ENCODE measurements around the gene UNC13D. TPM values are rescaled to one million over a fixed set of nuclear protein-coding genes. Genes with fewer than 3 reads are reported as not detected.
A peak's percentile ranks its signal among the peaks of the same experiment; 100 is the strongest.

The UNC13D gene
- total RNA-seq: 33.1 TPM

DNA sequence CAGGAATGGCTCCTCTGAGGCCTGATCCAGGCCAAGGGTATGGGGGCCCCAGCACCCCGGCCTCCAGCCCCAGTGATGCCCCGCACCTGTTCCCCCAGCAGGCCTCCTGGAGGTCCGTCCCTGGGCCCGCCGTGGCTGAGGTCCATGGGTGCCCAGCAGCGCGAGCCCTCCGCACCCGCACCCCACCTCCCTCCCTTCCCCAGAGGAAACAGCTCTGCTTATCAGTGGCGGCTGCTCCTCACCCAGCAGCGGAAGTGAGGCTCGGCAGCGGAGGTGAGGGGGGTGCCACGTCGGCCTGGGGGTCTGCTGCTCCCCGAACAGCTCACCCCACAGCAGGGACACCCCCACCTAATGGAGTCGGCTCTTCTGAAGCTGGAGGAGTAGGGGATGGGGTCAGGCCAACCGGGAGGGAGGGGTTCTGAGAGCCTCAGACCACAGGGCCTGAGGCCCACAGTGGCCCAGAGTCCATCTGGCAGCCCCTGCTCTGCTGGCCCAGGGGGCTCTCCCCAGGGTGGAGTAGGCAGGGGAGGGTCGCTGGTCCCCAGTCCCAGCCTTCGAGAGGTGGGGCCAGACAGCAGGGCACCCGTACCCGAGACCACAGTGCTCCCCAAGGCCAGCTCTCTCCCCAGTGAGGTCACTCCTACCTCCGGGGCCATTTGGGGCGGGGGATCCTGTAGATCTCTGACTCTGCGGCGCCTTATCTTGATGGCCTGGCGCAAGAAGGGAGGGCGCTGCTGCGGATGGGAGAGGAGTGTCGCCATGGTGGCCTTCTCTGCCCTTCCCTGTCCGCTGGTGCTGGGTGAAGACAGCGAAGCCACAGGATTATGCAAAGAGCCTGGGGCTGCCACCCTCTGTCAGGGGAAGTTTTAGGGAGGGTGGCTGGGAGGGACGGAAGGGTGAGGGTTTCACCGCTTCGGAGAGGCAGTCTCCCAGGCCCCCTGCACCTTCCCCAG lies at the start of gene UNC13D:
UNC13D (minus strand) TSS at position 828 of the 953 bp plus-strand sequence; CDS start at position 761, 67 bp downstream.
- peaks cover 30 to 54% of the 10 kb centered on the region in 2 donors for H3K36me3 ChIP-seq

DNA sequence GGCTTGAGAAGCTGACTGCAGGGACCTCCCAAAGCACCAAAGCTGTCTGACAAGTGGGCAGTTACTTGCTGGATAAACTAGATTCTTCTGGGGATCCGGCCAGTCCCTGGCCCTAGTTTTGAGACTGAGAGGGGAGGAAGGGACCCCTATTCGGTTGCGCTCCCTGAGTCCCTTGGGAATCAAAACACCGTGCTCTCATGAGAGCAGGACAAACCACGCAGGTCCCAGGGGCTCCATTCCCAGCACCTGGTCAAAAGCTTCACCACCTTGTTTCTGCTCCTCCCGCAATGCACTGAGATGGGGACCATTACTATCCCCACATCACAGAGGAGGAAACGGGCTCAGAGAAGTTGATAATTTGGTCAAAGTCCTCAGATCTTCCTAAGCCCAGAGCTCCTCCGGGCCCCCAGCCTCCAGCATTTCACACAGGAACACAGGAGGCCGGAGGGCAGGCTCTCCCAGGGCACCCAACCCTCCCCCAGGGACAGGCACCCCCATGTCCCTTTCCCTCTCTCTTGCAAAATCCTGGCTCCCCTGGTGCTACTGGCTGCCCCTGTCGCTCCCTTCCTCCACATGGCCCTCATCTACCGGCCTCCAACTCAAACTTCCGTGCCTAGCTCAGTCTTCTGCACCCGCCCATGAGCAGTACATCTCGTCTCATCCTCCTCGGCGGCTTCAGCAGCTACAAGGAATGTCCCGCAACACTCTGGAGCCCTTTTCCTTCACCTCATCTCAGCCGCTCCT lies 49.3 kb upstream of the UNC13D start:
- Histone ChIP-seq H3K4me1 (peaks cover 0 to 21% of the 10 kb centered on the region in 2 donors), H3K36me3 (peaks cover 23 to 35% of the 10 kb centered on the region in 2 donors), H3K9me3 (no peaks in the 10 kb centered on the region), H3K27me3 (no peaks in the 10 kb centered on the region), H3K4me3 (no peak overlapping the region), H3K27ac (no peak overlapping the region)
- intact Hi-C loops (cut with DNase I): no loop called here
- no peak for DNase-seq (ENCODE audit: low spot score in 2 of 2)
- TF ChIP-seq, protein P1, sequence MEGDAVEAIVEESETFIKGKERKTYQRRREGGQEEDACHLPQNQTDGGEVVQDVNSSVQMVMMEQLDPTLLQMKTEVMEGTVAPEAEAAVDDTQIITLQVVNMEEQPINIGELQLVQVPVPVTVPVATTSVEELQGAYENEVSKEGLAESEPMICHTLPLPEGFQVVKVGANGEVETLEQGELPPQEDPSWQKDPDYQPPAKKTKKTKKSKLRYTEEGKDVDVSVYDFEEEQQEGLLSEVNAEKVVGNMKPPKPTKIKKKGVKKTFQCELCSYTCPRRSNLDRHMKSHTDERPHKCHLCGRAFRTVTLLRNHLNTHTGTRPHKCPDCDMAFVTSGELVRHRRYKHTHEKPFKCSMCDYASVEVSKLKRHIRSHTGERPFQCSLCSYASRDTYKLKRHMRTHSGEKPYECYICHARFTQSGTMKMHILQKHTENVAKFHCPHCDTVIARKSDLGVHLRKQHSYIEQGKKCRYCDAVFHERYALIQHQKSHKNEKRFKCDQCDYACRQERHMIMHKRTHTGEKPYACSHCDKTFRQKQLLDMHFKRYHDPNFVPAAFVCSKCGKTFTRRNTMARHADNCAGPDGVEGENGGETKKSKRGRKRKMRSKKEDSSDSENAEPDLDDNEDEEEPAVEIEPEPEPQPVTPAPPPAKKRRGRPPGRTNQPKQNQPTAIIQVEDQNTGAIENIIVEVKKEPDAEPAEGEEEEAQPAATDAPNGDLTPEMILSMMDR (IDR thresholded peaks at IDR 0.05): no peak

More for the DNA sequence above, at the start of gene UNC13D:
- Histone ChIP-seq H3K27ac (peak within 1 kb of the TSS; percentile 93 to 94), H3K4me1 (peaks cover 9 to 18% of the 10 kb centered on the region in 2 donors), H3K4me3 (peak within 1 kb of the TSS in 1 of 2 donors; percentile 43), H3K9me3 (no peaks in the 10 kb centered on the region), H3K27me3 (no peaks in the 10 kb centered on the region)
- TF ChIP-seq, protein P1 (IDR thresholded peaks at IDR 0.05): no peak
- intact Hi-C loops (cut with DNase I): no loop called here
- DNase-seq (ENCODE audit: low spot score in 2 of 2): peak in 1 of 2 donors; percentile 65

DNA sequence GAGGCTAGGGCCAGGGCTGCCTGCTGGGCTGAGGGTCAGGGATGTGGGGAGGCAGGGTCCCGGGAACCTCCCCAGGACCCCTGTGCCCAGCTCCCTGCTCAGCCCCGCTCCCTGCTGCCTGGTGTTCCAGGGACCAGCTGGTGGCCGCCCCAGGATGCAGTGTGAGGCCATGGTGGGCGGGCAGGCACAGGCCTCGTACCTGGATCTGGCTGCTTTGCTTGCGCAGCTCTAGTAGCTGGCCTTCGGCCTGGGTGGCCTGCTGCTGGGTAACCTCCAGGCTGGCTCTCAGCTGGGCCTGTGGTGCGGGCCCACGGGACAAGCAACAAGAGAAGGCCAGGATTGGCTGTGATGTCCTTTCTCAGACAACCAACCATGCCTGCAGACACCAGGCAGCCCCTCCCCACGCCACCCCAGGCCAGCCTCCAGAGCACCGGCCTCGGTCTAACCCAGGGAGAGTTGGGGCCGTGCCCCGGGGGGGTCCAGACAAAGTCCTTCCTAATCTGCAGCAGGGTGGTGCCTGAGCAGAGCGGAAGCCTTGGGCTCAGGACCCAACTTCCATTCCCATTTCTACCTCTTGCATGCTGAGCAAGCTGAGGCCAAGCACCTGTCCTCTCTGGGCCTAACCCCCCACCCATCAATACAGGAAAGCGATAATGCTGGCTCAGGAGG lies 48.5 kb upstream of the UNC13D start:
- H3K27me3 ChIP-seq: no peaks in the 10 kb centered on the region
- H3K4me1 ChIP-seq: peaks cover 0 to 21% of the 10 kb centered on the region in 2 donors
- H3K36me3 ChIP-seq: peaks cover 20 to 32% of the 10 kb centered on the region in 2 donors
- DNase-seq (ENCODE audit: low spot score in 2 of 2): no peak
- intact Hi-C loops (cut with DNase I): no loop called here
- no peaks in the 10 kb centered on the region for H3K9me3 ChIP-seq
- no peak overlapping the region for H3K27ac ChIP-seq
- TF ChIP-seq, protein P1 (IDR thresholded peaks at IDR 0.05): no peak
- H3K4me3 ChIP-seq: no peak overlapping the region

DNA sequence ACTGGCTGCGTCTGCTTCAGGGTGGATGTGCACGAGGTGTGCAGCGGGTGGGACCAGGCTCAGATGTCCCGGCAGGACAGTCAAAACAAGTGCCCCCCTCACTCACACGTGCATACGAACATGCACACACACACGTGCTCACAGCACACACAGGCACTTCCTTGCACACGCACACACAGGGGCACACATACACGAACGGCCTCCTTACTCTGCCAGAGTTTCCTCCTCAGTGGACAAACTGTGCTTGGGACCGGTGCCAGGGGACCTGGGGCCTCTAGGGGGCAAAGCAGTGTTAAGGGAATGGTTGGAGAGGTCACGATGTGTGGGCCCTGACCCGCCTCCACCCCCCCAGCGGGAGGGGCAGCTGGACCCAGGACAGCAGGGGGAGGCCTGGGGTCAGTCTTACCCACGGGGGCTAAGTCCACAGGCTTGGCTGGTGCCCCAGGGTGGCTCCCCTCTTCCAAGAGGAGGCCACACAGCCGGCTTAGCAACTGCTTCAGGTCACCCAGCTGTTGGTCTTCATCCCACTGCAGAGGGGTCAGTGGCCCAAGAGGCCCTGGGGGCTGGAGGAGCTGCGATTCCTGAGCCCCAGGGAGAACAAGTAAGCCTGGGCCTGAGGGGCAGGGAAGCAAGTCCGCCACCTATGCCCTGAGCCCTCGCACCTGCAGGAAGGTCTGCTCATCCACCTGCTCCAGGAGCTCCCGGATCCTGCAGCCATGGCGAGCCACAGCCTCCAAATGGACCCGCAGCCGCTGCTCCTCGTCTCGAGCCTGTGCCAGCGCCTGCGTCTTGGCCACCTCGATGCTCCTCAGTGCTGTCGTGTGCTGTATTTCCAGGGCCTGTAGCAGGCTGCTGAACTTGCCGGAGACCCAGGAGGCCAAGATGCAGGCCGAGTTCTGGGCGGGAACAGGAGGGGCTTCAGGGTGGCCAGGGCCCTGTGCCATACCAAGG lies 47.7 kb upstream of the UNC13D start:
- Histone ChIP-seq H3K4me3 (no peak overlapping the region), H3K27ac (no peak overlapping the region), H3K36me3 (peaks cover 20 to 32% of the 10 kb centered on the region in 2 donors), H3K9me3 (no peaks in the 10 kb centered on the region), H3K4me1 (peaks cover 0 to 18% of the 10 kb centered on the region in 2 donors), H3K27me3 (no peaks in the 10 kb centered on the region)
- TF ChIP-seq, protein P1 (IDR thresholded peaks at IDR 0.05): no peak
- DNase-seq (ENCODE audit: low spot score in 2 of 2): no peak
- intact Hi-C loops (cut with DNase I): no loop called here

Data from ascending aorta (tissue), 2 donors.